AG08395 (cell line): Measurements from ENCODE around the gene MUC22.
"Not testable (repeated sequence)": the region's sequence is repeated elsewhere in the genome, so short reads cannot be mapped to it uniquely, and the experiment has no call there.

Experiments used
- DNase-seq: peaks from one replicate; pipeline ENCODE4 v3.0.0; 2012; ENCODE audit warnings: mixed read lengths, low spot score

The MUC22 gene

DNA sequence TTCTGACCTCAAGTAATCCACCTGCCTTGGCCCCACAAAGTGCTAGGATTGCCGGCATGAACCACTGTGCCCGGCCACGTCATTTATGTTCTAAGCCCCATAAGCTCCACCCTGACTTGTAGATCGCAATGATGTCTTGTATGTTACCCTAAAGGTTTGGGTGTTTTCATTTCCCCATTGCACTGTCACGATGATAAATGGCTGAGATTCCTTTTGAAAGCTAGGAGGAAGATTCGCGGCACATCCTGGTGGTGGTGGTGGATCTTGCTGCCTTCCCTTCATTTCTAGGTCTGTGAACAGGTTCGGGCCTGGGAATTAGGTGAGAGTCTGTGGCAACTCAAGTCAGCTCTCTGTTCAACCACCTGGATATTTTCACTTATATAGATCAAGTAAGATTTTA lies 28.3 kb downstream of the MUC22 start:
- no peak for DNase-seq

- no peak for DNase-seq
Measured at GRCh38 chr6:31040801-31041200, 30.5 kb downstream of the MUC22 start.

GRCh38 chr6:31041372-31041974 lies 31.2 kb downstream of the MUC22 start:
- no peak for DNase-seq

- peak; percentile 73 for DNase-seq
Measured at GRCh38 chr6:31042806-31043205, 32.5 kb downstream of the MUC22 start.

DNA sequence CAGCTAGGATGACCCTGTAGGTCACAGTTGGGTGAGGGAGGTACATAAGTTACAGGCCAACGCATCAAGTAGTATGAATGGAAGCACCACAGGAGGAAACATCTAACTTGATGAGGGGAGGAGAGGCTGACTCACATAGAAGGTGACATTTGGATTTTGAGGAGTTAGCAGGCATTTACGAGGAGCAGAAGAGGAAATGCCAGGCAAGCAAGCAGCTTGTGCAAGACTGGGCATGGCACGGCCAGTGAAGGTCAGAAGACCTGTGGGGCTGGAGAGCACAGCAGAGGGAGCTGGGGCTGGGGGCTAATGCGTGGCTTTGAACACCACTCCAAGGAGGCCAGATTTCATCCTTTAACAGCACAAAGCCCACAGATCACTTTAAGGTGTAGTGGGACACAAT lies 37.8 kb downstream of the MUC22 start:
- no peak for DNase-seq

GRCh38 chr6:31049518-31049917 lies 39.2 kb downstream of the MUC22 start:
- peak; percentile 15 for DNase-seq

DNA sequence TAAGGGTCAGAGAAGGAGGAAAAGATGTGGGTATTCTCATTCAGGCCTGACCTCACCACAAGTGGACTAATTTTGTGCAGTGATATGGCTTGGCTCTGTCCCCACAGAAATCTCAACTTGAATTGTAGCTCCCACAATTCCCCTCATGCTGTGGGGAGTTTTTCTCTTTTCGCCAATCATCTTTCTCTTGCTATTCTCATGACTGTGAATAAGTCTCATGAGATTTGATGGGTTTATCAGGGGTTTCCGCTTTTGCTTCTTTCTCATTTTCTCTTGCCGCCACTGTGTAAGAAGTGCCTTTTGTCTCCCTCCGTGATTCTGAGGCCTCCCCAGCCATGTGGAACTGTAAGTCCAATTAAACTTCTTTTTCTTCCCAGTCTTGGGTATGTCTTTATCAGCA lies 42.9 kb downstream of the MUC22 start:
- DNase-seq, result not testable (repeated sequence)

DNA sequence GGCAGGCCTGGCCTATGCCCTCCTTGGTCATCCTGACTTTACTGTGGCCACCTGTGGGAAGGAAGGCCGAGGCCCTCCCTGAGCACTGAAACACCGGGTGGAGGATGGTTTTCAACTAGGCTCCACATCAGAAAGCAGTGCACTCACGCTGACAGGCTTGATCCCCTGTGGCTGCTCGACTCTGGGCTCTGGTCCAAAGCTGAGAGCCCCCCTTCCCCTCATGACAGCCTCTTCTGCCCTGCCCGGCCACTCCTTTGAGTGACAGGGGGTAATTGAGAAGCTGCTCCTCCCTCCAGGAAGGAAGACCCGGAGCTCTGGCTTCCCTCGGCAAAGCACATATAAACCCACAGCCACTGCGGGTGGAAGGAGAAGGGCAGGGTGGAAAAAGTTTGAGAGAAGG lies 43.6 kb downstream of the MUC22 start:
- no peak for DNase-seq

DNA sequence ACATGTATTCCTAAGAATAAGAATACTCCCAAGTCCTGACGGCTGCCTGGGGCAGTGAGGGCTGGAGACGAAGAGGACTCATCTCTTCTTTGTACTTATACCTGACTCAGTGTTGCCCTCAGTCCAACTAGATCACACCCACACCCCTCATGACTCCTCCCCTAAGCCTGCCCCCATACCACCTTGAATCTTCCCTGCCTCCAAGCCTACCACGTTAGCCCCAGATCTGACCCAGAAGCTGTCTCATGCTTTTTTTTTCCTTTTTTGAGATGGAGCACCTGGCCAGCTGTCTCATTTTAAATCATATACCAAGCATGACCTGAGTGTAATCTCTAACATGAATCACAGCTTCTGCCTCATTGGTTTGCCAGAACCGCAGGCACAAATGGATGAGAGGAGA lies 45.2 kb downstream of the MUC22 start:
- DNase-seq, result no peak

DNA sequence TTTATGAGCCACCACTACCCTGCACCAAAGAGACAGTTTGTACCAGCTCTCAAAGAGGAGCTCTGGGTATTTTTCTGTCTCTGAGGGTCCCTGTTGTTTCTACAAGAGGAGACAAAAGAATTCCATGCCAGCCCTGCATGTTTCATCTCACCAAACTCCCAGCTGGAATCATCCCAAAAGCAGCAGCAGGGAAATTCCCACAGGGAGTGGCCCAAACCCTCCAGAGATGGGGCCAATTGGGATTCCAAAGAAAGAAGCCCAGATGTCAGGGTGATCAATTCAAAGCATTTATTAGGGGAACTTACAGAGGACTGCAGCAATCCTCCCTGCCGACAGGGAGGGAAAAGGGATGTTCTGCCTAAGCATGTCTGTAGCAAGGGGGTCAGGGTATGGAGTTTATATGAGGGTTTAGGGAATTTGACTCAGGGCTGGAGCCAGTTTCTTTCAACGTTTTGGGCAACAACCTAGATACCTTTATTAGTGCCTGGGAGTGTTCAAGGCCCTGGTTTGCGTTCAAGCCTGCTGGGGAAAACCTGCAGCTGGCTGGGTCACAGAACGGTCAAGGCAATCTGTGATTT lies 47.2 kb downstream of the MUC22 start:
- peak; percentile 53 for DNase-seq

- DNase-seq, result peak; percentile 88
Measured at GRCh38 chr6:31058128-31058894, 48.0 kb downstream of the MUC22 start.

- no peak for DNase-seq
Measured at GRCh38 chr6:31060145-31060544, 49.9 kb downstream of the MUC22 start.

DNA sequence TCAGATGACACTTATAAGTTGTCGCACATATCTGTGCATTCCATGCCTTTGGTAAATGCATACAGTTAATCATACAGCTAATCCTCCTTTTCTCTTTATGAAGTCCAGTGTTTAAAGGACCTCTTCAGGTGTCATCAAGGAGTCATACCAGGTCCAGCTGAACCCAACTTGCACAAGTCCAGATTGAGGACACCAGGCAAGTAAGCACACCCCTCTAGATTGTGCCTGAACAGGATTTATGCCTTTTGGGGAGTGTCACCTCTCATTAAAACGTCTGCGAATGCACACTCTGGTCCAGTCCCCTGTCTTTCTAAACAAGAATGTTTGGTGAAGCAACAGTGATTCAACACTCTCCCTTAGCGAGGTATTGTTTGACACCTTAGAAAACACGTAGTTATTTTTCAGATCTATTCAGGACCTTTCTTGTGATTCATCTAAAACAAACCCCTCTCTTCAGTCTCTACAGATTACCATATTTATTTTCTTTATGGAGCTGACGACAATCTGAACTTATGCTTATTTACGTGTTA lies 53.7 kb downstream of the MUC22 start:
- DNase-seq, result no peak

DNA sequence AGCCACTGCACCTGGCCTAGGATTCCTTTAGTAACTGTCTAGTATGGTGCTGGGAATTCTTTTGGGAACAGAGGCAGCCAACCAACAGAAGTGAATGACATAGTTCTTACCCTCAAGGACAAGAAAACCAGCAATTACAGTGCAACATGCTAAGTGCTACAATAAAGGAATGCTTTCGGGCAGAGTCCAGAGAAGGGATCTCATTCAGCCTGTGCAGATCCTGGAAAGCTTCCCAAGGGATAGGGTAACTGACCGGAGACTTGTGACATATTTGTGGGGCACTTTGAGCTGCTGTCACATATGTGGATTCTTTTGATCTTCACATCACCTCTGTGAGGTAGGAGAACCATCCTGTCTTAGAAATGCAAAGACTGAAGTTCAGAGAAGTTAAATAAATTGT lies 55.3 kb downstream of the MUC22 start:
- peak; percentile 12 for DNase-seq

DNA sequence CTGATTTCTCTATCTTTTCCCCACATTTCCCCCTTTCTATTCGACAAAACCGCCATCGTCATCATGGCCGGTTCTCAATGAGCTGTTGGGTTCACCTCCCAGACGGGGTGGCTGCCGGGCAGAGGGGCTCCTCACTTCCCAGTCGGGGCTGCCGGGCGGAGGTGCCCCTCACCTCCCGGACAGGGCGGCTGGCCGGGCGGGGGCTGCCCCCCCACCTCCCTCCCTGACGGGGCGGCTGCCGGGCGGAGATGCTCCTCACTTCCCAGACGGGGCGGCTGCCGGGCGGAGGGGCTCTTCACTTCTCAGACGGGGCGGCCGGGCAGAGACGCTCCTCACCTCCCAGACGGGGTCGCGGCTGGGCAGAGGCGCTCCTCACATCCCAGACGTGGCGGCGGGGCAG lies 56.8 kb downstream of the MUC22 start:
- DNase-seq, result not testable (repeated sequence)

DNA sequence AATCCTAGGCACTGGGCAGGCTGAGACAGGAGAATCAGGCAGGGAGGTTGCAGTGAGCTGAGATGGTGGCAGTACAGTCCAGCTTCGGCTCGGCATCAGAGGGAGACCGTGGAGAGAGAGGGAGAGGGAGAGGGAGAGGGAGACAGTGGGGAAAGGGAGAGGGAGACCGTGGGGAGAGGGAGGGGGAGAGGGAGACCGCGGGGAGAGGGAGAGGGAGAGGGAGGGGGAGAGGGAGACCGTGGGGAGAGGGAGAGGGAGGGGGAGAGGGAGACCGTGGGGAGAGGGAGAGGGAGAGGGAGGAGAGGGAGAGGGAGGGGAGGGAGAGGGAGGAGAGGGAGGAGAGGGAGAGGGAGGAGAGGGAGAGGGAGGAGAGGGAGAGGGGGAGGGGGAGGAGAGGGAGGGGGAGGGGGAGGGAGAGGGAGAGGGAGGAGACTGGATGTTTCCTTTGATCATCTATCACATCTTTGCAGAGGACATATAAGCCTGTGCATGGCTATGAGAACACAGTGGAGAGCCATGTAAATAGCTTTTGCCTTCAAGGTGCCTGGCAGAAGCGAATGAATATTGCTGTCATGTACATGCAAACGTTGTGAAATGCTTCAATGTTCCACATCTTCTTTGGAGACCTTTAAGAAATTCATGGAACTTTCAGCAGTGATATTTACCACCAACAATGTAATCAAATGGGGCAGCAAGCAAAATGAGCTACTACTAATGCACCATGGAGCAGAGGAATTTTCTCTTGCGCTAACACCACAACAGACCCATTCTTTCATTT lies 57.8 kb downstream of the MUC22 start:
- not testable (repeated sequence) for DNase-seq

- peak; percentile 83 for DNase-seq
Measured at GRCh38 chr6:31068669-31069340, 58.5 kb downstream of the MUC22 start.

DNA sequence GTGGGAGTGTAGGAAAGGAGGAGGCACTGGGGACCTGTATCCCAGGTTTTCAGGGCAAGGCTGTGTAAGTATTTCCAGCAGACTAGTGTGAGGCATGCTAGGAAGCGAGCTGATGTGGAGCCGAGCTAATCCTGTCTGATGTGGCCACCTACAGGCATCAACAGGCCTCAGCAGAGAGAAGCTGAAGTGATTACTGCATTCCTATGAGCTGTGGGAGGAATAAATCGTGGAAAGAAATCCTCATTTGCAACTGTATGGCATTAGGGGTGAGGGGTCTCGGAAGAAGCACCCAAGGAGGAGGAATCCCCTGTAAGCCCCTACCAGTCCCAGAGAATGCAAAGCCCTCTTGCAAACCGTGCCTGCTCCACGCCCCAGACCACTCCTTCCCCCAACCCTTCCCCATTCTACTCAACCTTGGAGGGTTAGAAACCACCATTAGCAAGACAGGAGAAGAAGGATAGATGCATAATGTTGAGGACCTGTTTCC lies 60.5 kb downstream of the MUC22 start:
- DNase-seq, result peak; percentile 76

GRCh38 chr6:31074401-31074800 lies 64.1 kb downstream of the MUC22 start:
- no peak for DNase-seq

DNA sequence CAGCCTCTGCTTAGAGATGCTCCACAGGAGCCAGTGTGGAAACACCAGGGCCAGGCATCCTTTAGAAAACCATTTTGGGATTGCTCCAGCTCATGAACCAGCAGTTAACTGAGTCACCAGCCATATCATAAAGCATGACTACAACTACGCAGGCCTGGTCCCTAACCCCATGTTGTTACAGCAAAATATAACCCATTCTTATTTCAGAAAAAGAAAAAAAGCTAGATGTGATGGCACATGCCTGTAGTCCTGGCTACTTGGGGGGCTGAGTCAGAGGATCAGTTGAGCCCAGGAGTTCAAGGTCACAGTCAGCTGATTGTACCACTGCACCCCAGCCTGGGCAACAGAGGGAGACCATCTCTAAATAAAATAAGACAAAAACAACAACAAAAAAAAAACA lies 65.3 kb downstream of the MUC22 start:
- DNase-seq, result peak; percentile 46

DNA sequence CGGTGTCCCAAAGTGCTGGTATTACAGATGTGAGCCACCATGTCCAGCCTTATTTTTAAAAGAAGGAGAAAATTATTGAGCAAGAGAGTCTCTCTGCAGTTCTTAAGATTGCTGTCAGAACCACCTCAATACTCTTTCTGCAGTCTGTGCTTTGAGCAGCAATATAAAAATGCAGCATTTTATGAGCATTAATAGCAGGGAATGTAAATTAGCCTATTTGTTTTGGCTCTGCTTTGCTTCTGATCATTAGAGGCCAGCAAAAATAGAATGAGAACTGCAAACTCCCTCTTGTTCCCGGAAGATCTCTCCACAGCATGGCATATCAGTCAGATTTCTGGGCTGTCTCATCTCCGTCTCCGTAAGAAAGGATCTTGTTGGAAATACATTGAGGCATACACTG lies 66.3 kb downstream of the MUC22 start:
- DNase-seq, result no peak
